RWPE1 (cell line): ENCODE results near the gene ACTN4.

Source experiments
- CTCF ChIA-PET: fragments of 350-600 bp; sonication (Branson Sonifier 250); formaldehyde crosslinking; extraction: SDS; loops from one replicate; lab custom pipeline; 2021; lab: Yijun Ruan, JAX
- POLR2A ChIA-PET: fragments of 400-600 bp; formaldehyde crosslinking; extraction: SDS; loops from one replicate; lab custom pipeline; 2020; ENCODE audit warnings: antibody characterized with exemption; ENCODE audit not compliant: low non-redundant PET; lab: Yijun Ruan, JAX
- DNase-seq: peaks from one replicate; pipeline ENCODE4 v3.0.0; 2012; ENCODE audit warnings: low spot score
- H3K27ac ChIP-seq: fragments of 450-650 bp; 2 replicates; pipeline ENCODE4 v1.5.1; 2017
- TF ChIP-seq, protein P1 (sequence below): fragments of 450-650 bp; conservative IDR thresholded peaks from 2 replicates; pipeline ENCODE4 v1.5.1; 2017; ENCODE audit warnings: low read depth, mild to moderate bottlenecking

The ACTN4 gene

DNA sequence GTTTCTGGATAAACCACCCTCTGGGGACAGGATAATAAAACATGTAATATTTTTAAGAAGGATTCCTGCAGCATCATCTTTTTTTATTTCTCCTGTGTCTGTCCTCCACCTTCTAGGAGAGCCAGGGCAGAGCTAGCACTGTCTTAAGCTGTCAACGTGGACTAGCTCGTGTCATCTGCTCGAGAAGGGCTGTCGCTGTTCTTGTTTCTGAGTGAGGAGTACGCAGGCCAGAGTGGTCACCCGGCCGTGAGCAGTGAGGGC is 83.0 kb downstream of the ACTN4 start:
- POLR2A ChIA-PET, result interaction anchor here (0.6 kb wide), 1 partner anchor 215 kb away, joined by 4 read pairs; no protein-coding TSS in a partner anchor
- TF ChIP-seq, protein P1, sequence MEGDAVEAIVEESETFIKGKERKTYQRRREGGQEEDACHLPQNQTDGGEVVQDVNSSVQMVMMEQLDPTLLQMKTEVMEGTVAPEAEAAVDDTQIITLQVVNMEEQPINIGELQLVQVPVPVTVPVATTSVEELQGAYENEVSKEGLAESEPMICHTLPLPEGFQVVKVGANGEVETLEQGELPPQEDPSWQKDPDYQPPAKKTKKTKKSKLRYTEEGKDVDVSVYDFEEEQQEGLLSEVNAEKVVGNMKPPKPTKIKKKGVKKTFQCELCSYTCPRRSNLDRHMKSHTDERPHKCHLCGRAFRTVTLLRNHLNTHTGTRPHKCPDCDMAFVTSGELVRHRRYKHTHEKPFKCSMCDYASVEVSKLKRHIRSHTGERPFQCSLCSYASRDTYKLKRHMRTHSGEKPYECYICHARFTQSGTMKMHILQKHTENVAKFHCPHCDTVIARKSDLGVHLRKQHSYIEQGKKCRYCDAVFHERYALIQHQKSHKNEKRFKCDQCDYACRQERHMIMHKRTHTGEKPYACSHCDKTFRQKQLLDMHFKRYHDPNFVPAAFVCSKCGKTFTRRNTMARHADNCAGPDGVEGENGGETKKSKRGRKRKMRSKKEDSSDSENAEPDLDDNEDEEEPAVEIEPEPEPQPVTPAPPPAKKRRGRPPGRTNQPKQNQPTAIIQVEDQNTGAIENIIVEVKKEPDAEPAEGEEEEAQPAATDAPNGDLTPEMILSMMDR, result no peak
- CTCF ChIA-PET, result interaction anchor here (0.5 to 0.6 kb wide), 2 partner anchors 14 to 210 kb away, joined by 3 read pairs; no protein-coding TSS in a partner anchor
- H3K27ac ChIP-seq, result peak overlapping the region; percentile 84
- DNase-seq, result no peak

DNA sequence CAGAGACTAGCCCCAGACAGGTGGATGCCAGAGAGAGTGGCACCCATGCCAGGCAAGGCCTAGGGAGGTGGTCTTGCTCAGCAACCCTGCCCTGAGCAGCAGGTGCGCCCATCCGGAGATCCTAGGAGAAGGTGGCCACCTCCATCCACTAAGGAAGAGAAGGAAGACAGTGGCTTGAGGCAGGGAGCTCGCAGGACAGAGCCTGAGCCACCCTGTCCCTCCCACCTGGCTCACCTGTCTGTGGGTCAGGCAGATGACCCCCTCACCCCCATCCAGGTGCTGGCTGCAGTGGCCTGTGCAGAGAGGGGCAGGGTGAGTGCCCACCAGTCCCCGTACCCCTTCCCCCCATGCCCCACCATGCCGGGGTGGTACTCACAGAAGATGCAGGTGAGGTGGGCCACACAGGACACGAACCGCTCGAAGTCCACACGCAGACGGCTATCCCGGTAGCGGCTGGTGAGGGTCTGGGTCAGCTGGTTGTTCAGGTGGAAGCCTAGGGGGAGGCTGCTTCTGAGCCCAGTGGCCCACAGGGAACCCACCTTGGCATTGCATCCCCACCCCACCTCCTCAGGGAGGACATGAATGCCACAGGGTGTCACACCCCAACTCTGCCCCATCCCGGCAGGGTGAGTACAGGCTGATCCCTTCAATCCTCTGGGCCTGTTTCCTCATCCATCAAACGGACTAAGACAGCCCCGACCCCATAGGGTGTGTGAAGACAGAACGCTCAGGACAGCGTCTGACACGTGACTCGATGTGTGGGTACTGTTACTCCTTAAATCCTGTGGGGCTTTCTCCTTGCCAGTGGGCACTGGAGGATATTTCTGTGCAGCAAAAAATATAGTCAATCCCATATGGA is 83.5 kb downstream of the ACTN4 start:
- TF ChIP-seq, protein P1, result no peak
- ChIA-PET POLR2A (interaction anchor here (0.6 kb wide), 1 partner anchor 215 kb away, joined by 4 read pairs; no protein-coding TSS in a partner anchor), CTCF (interaction anchor here (0.5 to 0.6 kb wide), 2 partner anchors 14 to 15 kb away, joined by 3 read pairs; no protein-coding TSS in a partner anchor)
- peak overlapping the region; percentile 84 for H3K27ac ChIP-seq
- no peak for DNase-seq

DNA sequence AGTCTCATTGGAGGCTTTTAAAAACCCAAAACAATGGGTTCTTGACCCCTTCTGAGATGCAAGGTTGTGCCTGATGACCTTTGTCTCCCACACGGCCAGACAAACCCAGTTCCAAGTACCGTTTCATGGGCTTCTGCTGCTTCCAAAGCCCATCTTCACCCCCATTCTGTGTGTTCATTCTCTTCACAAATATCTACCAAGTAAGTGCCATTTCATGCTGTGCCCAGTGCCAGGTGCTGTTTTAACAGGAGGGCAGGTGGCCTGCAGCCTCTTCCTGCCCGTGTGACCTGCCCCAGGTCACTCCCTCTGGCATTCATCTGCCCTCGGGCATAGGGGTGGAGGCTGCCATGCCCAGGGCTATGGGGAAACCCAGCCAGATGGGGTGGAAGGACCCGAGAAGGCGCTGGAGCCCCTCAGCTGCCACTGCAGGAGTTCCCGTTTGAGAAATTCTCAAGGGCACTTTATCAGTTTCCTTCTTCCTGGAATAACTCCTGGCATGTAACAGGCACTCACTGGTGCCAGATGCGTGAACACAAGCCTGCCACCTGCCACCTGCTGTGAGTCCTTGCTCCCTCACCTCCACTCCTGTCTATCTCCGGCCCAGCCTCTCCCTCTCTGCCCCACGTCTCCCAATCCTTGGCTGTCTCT is 84.3 kb downstream of the ACTN4 start:
- TF ChIP-seq, protein P1, result no peak
- peak overlapping the region; percentile 84 for H3K27ac ChIP-seq
- no peak for DNase-seq
- CTCF ChIA-PET, result no interaction called here
- POLR2A ChIA-PET, result no interaction called here

DNA sequence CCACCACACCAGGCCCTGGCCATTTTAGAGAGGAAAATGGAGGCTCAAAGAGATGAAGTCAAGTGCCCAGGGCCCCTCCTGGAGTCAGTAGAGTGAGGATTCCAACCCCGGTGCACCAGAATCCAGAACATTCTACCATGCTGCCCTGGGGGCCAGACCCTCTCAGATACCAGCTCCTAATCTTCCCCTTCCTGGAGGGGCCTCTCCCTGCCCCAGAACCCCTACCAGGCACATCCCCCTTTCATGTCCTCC is 85.7 kb downstream of the ACTN4 start:
- TF ChIP-seq, protein P1, result no peak
- ChIA-PET POLR2A (no interaction called here), CTCF (interaction anchor here (0.8 to 3.3 kb wide), 4 partner anchors 34 to 105 kb away, joined by 3 to 18 read pairs (median 4); no protein-coding TSS in a partner anchor)
- no peak for DNase-seq
- H3K27ac ChIP-seq, result peak overlapping the region; percentile 84

DNA sequence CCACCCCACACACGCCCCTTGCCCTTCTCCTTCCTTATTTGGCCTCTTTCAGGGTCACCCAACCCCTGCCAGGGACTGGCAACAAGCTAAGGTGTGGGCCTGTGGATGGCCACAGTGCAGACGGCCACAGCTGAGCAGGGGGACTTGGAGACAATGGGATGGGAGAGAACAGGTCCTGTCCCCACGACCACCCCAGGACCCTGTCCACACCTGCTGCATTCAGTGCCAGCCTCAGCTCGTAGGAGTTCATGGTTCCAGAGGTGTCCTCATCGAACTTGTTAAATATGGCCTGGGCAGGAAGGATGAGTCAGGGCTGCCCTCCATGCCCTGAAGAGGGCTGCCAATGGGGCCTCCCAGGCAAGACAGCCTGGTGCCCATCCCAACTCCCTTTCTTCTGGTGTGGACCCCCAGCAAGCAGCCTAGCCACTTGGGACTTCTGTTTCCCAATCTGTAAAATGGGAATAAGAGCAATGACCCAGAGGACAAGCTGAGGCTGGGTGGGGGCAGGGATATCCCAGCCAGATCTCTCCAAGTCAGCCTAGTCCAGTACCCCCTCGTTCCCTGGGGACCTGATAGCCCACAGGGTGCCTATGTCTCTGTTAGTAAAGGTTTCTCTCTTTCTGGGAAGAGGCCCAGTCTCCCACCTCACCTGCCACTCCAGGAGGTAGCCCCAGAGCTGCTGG is 86.2 kb downstream of the ACTN4 start:
- CTCF ChIA-PET, result interaction anchor here (0.8 to 3.3 kb wide), 4 partner anchors 34 to 105 kb away, joined by 3 to 18 read pairs (median 4); no protein-coding TSS in a partner anchor
- peak overlapping the region; percentile 84 for H3K27ac ChIP-seq
- DNase-seq, result no peak
- POLR2A ChIA-PET, result interaction anchor here (0.6 kb wide), 2 partner anchors 24 to 80 kb away, joined by 4 to 15 read pairs; no protein-coding TSS in a partner anchor
- TF ChIP-seq, protein P1, result no peak

DNA sequence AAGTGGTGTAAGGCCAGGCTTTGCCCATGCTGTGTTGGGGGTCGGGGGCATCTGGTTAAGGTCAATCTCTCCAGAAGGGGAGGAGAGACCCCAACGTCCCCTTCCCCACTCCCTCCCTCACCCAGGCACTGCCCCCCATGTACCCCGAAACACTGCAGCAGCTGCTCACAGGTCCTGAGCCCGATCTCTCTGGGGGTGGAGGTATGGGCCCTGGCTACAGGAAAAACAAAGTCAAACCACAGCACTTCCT is 86.7 kb downstream of the ACTN4 start:
- H3K27ac ChIP-seq, result peak overlapping the region; percentile 84
- POLR2A ChIA-PET, result interaction anchor here (0.6 kb wide), 2 partner anchors 23 to 80 kb away, joined by 4 to 15 read pairs; no protein-coding TSS in a partner anchor
- CTCF ChIA-PET, result interaction anchor here (3.3 kb wide), 1 partner anchor 104 kb away, joined by 18 read pairs; no protein-coding TSS in a partner anchor
- TF ChIP-seq, protein P1, result no peak
- DNase-seq, result no peak
